ENCODE data around the gene SCAMP1.

The SCAMP1 gene

GRCh38 chr5:78509884-78510769 is 149.7 kb downstream of the SCAMP1 start:
- no peak for DNase-seq (ENCODE audit: extremely low read depth in 1 of 2, low read depth in 1 of 2)

- DNase-seq (ENCODE audit: extremely low read depth in 1 of 2, low read depth in 1 of 2) = no peak
Measured at GRCh38 chr5:78511121-78511906, 150.9 kb downstream of the SCAMP1 start.

- no peak for DNase-seq (ENCODE audit: extremely low read depth in 1 of 2, low read depth in 1 of 2)
Measured at GRCh38 chr5:78512435-78512834, 152.0 kb downstream of the SCAMP1 start.

- DNase-seq (ENCODE audit: extremely low read depth in 1 of 2, low read depth in 1 of 2) = no peak
Measured at GRCh38 chr5:78513441-78513840, 153.0 kb downstream of the SCAMP1 start.

- no peak for DNase-seq (ENCODE audit: extremely low read depth in 1 of 2, low read depth in 1 of 2)
Measured at GRCh38 chr5:78514427-78515330, 154.3 kb downstream of the SCAMP1 start.

- DNase-seq (ENCODE audit: extremely low read depth in 1 of 2, low read depth in 1 of 2) = no peak
Measured at GRCh38 chr5:78515670-78516069, 155.3 kb downstream of the SCAMP1 start.

- no peak for DNase-seq (ENCODE audit: extremely low read depth in 1 of 2, low read depth in 1 of 2)
Measured at GRCh38 chr5:78518365-78519197, 158.2 kb downstream of the SCAMP1 start.

GRCh38 chr5:78519198-78519941 is 159.0 kb downstream of the SCAMP1 start:
- no peak for DNase-seq (ENCODE audit: extremely low read depth in 1 of 2, low read depth in 1 of 2)

GRCh38 chr5:78521455-78521854 is 161.0 kb downstream of the SCAMP1 start:
- no peak for DNase-seq (ENCODE audit: extremely low read depth in 1 of 2, low read depth in 1 of 2)

- no peak for DNase-seq (ENCODE audit: extremely low read depth in 1 of 2, low read depth in 1 of 2)
Measured at GRCh38 chr5:78522476-78523260, 162.3 kb downstream of the SCAMP1 start.

- no peak for DNase-seq (ENCODE audit: extremely low read depth in 1 of 2, low read depth in 1 of 2)
Measured at GRCh38 chr5:78523314-78524193, 163.1 kb downstream of the SCAMP1 start.

- DNase-seq (ENCODE audit: extremely low read depth in 1 of 2, low read depth in 1 of 2) = no peak
Measured at GRCh38 chr5:78526049-78526525, 165.7 kb downstream of the SCAMP1 start.

- DNase-seq (ENCODE audit: extremely low read depth in 1 of 2, low read depth in 1 of 2) = no peak
Measured at GRCh38 chr5:78527054-78527859, 166.8 kb downstream of the SCAMP1 start.

GRCh38 chr5:78527925-78528324 is 167.5 kb downstream of the SCAMP1 start:
- DNase-seq (ENCODE audit: extremely low read depth in 1 of 2, low read depth in 1 of 2) = no peak

All from activated CD8-positive, alpha-beta memory T cell treated with anti-CD3 and anti-CD28 coated beads for 1 hour (primary cell).